H1 (cell line): Measurements from ENCODE around the gene SLC66A2. TPM values are rescaled to one million over a fixed set of nuclear protein-coding genes. Genes with fewer than 3 reads are reported as not detected.

Experiments
- ASH2L ChIP-seq: fragments of 200-600, 300-600 bp; sonication (generic); IDR thresholded peaks from one replicate; pipeline ENCODE4 v1.7.1; 2017; ENCODE audit warnings: low read length
- CBX8 ChIP-seq: fragments of 300-800, 300-1000 bp; sonication (generic); IDR thresholded peaks from 2 replicates; pipeline ENCODE4 v1.7.1; 2016; ENCODE audit warnings: low read depth, low read length, borderline replicate concordance
- CTCF ChIP-seq, 3 experiments: IDR thresholded peaks; 1 replicate in 2 of 3; 2 replicates in 1 of 3; pipeline versions ENCODE4 v1.5.1 to v1.6.1; 2011; ENCODE audit warnings: low read length in 3 of 3, mild to moderate bottlenecking in 3 of 3, inconsistent platforms in 2 of 3, low read depth in 1 of 3, moderate library complexity in 1 of 3; ENCODE audit not compliant: insufficient read depth in 1 of 3; ENCODE audit errors: control extremely low read depth in 1 of 3
- EP300 ChIP-seq, 2 experiments: IDR thresholded peaks; 1 replicate in 1 of 2; 2 replicates in 1 of 2; pipeline ENCODE4 v1.6.1; 2011 to 2012; ENCODE audit warnings: low read depth in 2 of 2, low read length in 2 of 2, mild to moderate bottlenecking in 2 of 2, borderline replicate concordance in 1 of 2, inconsistent platforms in 1 of 2, moderate library complexity in 1 of 2
- GABPA ChIP-seq: IDR thresholded peaks from 2 replicates; pipeline ENCODE4 v1.6.1; 2011; ENCODE audit warnings: mild to moderate bottlenecking, low read length, moderate library complexity, borderline replicate concordance; ENCODE audit not compliant: insufficient read depth
- GTF2F1 ChIP-seq: IDR thresholded peaks from 2 replicates; pipeline ENCODE4 v1.6.1; 2012; ENCODE audit warnings: low read depth, low read length, improper control_type of control experiment, borderline replicate concordance
- HDAC2 ChIP-seq, 2 experiments: fragments of 300-600 bp in 1 of 2; sonication (generic) in 1 of 2; IDR thresholded peaks; 2 replicates each; pipeline ENCODE4 v1.6.1; 2011 to 2012; ENCODE audit warnings: low read depth in 2 of 2, low read length in 2 of 2, mild to moderate bottlenecking in 2 of 2, moderate library complexity in 2 of 2, borderline replicate concordance in 1 of 2, inconsistent platforms in 1 of 2
- JUN ChIP-seq: IDR thresholded peaks from 2 replicates; pipeline ENCODE4 v1.6.1; 2011; ENCODE audit warnings: low read depth, mild to moderate bottlenecking, improper control_type of control experiment, low read length
- KDM1A ChIP-seq: fragments of 200-600, 300-600 bp; sonication (generic); IDR thresholded peaks from 2 replicates; pipeline ENCODE4 v1.7.1; 2016; ENCODE audit warnings: mild to moderate bottlenecking, low read length, borderline replicate concordance
- KDM4A ChIP-seq: IDR thresholded peaks from one replicate; pipeline ENCODE4 v1.7.1; 2012; ENCODE audit warnings: low read depth, mild to moderate bottlenecking, moderate library complexity, low read length, inconsistent platforms; ENCODE audit not compliant: severe bottlenecking
- MAFK ChIP-seq: IDR thresholded peaks from 2 replicates; pipeline ENCODE4 v1.6.1; 2012; ENCODE audit warnings: low read depth, mild to moderate bottlenecking, improper control_type of control experiment, low read length
- NRF1 ChIP-seq: IDR thresholded peaks from 2 replicates; pipeline ENCODE4 v1.6.1; 2011; ENCODE audit warnings: mild to moderate bottlenecking, low read depth, low read length, improper control_type of control experiment
- POLR2A ChIP-seq, 2 experiments: IDR thresholded peaks; 1 replicate in 1 of 2; 2 replicates in 1 of 2; pipeline ENCODE4 v1.6.1; 2011; ENCODE audit warnings: low read depth in 2 of 2, low read length in 2 of 2, mild to moderate bottlenecking in 2 of 2; ENCODE audit errors: control extremely low read depth in 1 of 2
- RBBP5 ChIP-seq: IDR thresholded peaks from 2 replicates; pipeline ENCODE4 v1.7.1; 2012; ENCODE audit warnings: low read depth, mild to moderate bottlenecking, inconsistent platforms, low read length, moderate library complexity, borderline replicate concordance
- RNF2 ChIP-seq: fragments of 200-900, 300-1000 bp; sonication (generic); IDR thresholded peaks from 2 replicates; pipeline ENCODE4 v1.7.1; 2016; ENCODE audit warnings: borderline replicate concordance, low read depth, mild to moderate bottlenecking, antibody characterized with exemption, low read length; ENCODE audit not compliant: poor library complexity, severe bottlenecking; ENCODE audit errors: missing control alignments
- SIX5 ChIP-seq: IDR thresholded peaks from 2 replicates; pipeline ENCODE4 v1.6.1; 2011; ENCODE audit warnings: mild to moderate bottlenecking, low read depth, low read length
- SP1 ChIP-seq: IDR thresholded peaks from 2 replicates; pipeline ENCODE4 v1.6.1; 2011; ENCODE audit warnings: low read depth, low read length
- SP4 ChIP-seq: IDR thresholded peaks from 2 replicates; pipeline ENCODE4 v1.6.1; 2012; ENCODE audit warnings: low read length, inconsistent platforms
- SRF ChIP-seq: IDR thresholded peaks from 2 replicates; pipeline ENCODE4 v1.6.1; 2011; ENCODE audit warnings: mild to moderate bottlenecking, low read depth, low read length, moderate library complexity
- TAF1 ChIP-seq: IDR thresholded peaks from 2 replicates; pipeline ENCODE4 v1.6.1; 2011; ENCODE audit warnings: mild to moderate bottlenecking, low read depth, low read length
- USF2 ChIP-seq: IDR thresholded peaks from 2 replicates; pipeline ENCODE4 v1.6.1; 2011; ENCODE audit warnings: low read length, improper control_type of control experiment
- ZNF274 ChIP-seq: IDR thresholded peaks from 2 replicates; pipeline ENCODE4 v1.7.0; 2012; ENCODE audit warnings: low read length, borderline replicate concordance; ENCODE audit errors: extremely low read depth
- polyA plus RNA-seq, 7 experiments: library from polyadenylated mRNA; depleted of rRNA in 3 of 7; stranded (reverse) in 5 of 7; unstranded in 2 of 7; fragments of >200 nt in 5 of 7; fragments of 200-250 nt in 2 of 7; gene quantifications; 1 replicate in 5 of 7; 2 replicates in 1 of 7; 4 replicates in 1 of 7; pipeline versions ENCODE4 v1.2.1 to v1.2.3, GENCODE V29; 2011 to 2013; ENCODE audit warnings: missing spikeins in 2 of 7, mixed read lengths in 2 of 7
- total RNA-seq: library from RNA; stranded (reverse); fragmentation: NEBNext Ultra II Directional; extraction: Animal tissue kit (Norgen Biotek cat#: 25700); gene quantifications from 2 replicates; pipeline ENCODE4 v1.2.1, GENCODE V29; 2021

SLC66A2 gene
- total and polyA plus RNA-seq, 2 of the 8 experiments (the other 6 are each of a cell fraction or from before 2014, with no cell fraction given) = 15.0 to 18.9 TPM

GRCh38 chr18:79988071-79988450 is 36.6 kb upstream of the SLC66A2 start (continued):
- TF ChIP-seq NRF1 (no peak), CTCF (IDR thresholded peaks at IDR 0.05; ENCODE audit: control extremely low read depth in 1 of 3, insufficient read depth in 1 of 3, low read depth in 1 of 3, low read length in 3 of 3) (peak in 2 of 3 experiments; percentile 19 to 33; a peak in 2 of 4 replicates), TAF1 (0 out of 2 replicates have a peak, but pooled peaks have one; percentile 23), ZNF274 (no peak), EP300 (IDR thresholded peaks at IDR 0.05; ENCODE audit: borderline replicate concordance in 1 of 2, low read depth in 2 of 2, low read length in 2 of 2) (no peak), RBBP5 (peak; percentile 91), KDM1A (no peak), KDM4A (peak; percentile 89), RNF2 (no peak), SRF (no peak), CBX8 (no peak), HDAC2 (IDR thresholded peaks at IDR 0.05; ENCODE audit: borderline replicate concordance in 1 of 2, low read depth in 2 of 2, low read length in 2 of 2) (peak in 1 of 2 experiments; percentile 79; a peak in 1 of 4 replicates), GTF2F1 (no peak), SP4 (no peak), ASH2L (peak; percentile 97), SIX5 (no peak), GABPA (no peak), MAFK (no peak), JUN (no peak), SP1 (no peak), POLR2A (IDR thresholded peaks at IDR 0.05; ENCODE audit: control extremely low read depth in 1 of 2, low read depth in 2 of 2, low read length in 2 of 2) (no peak; a peak in 1 of 3 replicates), USF2 (0 out of 2 replicates have a peak, but pooled peaks have one; percentile 5)
